Kidney (tissue), 14 donors: ENCODE data around the gene BCLAF1. TPM values are rescaled to one million over a fixed set of nuclear protein-coding genes. Genes with fewer than 3 reads are reported as not detected.

ENCODE experiments used
- DNase-seq, 5 donors: peaks; one replicate each; pipeline ENCODE4 v3.0.0-alpha.2; 2013 to 2020
- FAIRE-seq: peaks from 2 replicates; lab custom pipeline; 2012; peaks lifted over from hg19 to GRCh38; lab: Jason Lieb, UNC
- H3K27ac ChIP-seq, 2 donors: one replicate each; pipeline ENCODE4 v1.7.0; 2013; ENCODE audit warnings: low read depth in 2 of 2, low read length in 2 of 2, inconsistent platforms in 1 of 2
- H3K27me3 ChIP-seq: one replicate; pipeline ENCODE4 v1.7.1; 2013; ENCODE audit warnings: low read length, inconsistent platforms; ENCODE audit not compliant: control insufficient read depth, insufficient read depth
- H3K36me3 ChIP-seq, 3 donors: one replicate each; pipeline versions ENCODE4 v1.7.0 to v1.7.1; 2013; ENCODE audit warnings: low read length in 3 of 3, control low read depth in 1 of 3, inconsistent platforms in 1 of 3; ENCODE audit not compliant: insufficient read depth in 3 of 3, control insufficient read depth in 2 of 3
- H3K4me1 ChIP-seq, 3 donors: one replicate each; pipeline versions ENCODE4 v1.7.0 to v1.7.1; 2013; ENCODE audit warnings: low read length in 3 of 3, inconsistent platforms in 1 of 3, low read depth in 1 of 3; ENCODE audit not compliant: control insufficient read depth in 2 of 3, insufficient read depth in 2 of 3
- H3K4me3 ChIP-seq, 3 donors: one replicate each; pipeline versions ENCODE4 v1.7.0 to v1.8.1; 2013; ENCODE audit warnings: low read length in 3 of 3, control low read depth in 1 of 3, inconsistent platforms in 1 of 3
- H3K9ac ChIP-seq, 3 donors: one replicate each; pipeline versions ENCODE4 v1.7.0 to v1.7.1; 2013; ENCODE audit warnings: low read length in 3 of 3, control low read depth in 1 of 3, inconsistent platforms in 1 of 3
- H3K9me3 ChIP-seq, 3 donors: one replicate each; pipeline versions ENCODE4 v1.7.0 to v1.7.1; 2013; ENCODE audit warnings: low read length in 3 of 3, control low read depth in 1 of 3, inconsistent platforms in 1 of 3; ENCODE audit not compliant: control insufficient read depth in 2 of 3, insufficient read depth in 1 of 3
- intact Hi-C: fragments of 100-400 bp; cut with DNase I; formaldehyde crosslinking; loops from one replicate; pipeline ENCODE4 v1.11.1; 2022
- polyA plus RNA-seq: library from polyadenylated mRNA; stranded (reverse); fragments of 350-450 nt; fragmentation: Illumina TruSeq; extraction: RNeasy Lipid Tissue Mini Kit (QIAGEN cat#74804); gene quantifications from one replicate; pipeline ENCODE4 v1.2.3, GENCODE V29; 2014; ENCODE audit warnings: low read depth, low replicate concordance; ENCODE audit not compliant: insufficient read depth
- total RNA-seq: library from RNA; stranded (reverse); fragmentation: NEBNext Ultra II Directional; extraction: Animal tissue kit (Norgen Biotek cat#: 25700); gene quantifications from one replicate; pipeline ENCODE4 v1.2.1, GENCODE V29; 2021
- TF ChIP-seq, protein P1 (sequence below): IDR thresholded peaks from 3 replicates; pipeline ENCODE4 v1.5.1; 2012; ENCODE audit warnings: mild to moderate bottlenecking, moderate library complexity, borderline replicate concordance; ENCODE audit not compliant: insufficient read depth; ENCODE audit errors: extremely low read depth
- donor health status: control.
- donor health status: control.
- donor health status: control.
- donor health status: control.
- donor health status: control.
- donor health status: DM: yes; HTN: yes; CAD: no.
- donor health status: Normal renal cell carcinoma (clear cell type).

Gene BCLAF1
- total and polyA plus RNA-seq, 2 donors from 2014 or later = 18.3 to 132 TPM

DNA sequence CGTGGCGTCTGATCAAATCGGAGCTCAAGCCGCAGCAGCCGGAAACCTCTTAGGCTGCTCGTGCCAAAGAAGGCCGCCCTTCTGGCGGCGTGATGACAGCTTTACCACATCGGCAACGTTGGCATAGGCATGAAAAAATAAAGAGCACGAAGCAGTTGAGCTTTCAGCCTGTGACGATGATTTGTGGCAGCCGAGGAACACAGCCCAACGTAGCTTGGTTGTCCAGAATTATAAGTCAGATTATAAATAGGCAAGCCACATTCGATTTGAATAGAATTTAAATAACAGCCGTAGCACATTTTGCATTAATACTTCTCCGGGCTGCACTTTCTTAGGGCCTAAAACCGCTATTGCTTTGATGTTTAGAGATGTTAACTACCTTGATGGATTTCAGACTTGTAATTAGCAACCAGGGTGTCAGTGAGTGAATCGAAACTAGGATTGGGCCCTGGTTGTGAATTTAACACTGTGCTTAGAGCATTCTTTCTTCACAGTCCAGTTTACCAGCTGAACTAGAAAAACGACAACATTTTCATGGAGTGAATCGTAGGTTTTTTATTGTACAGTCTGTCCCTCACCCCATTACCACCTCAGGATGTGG lies 864 bp upstream of the BCLAF1 start:
- intact Hi-C loops = no loop called here
- DNase-seq (peak in 4 of 5 donors; percentile 71 to 90 (median 88)), FAIRE-seq (no peak)
- Histone ChIP-seq H3K9me3 (no peaks in the 10 kb centered on the region), H3K36me3 (no peaks in the 10 kb centered on the region), H3K27me3 (no peaks in the 10 kb centered on the region), H3K4me3 (peak overlapping the region; percentile 97 to 100 (median 97)), H3K4me1 (peaks cover 4 to 10% (median 5%) of the 10 kb centered on the region in 3 donors), H3K9ac (peak overlapping the region; percentile 90 to 99 (median 98)), H3K27ac (peak overlapping the region; percentile 100)
- TF ChIP-seq, protein P1, sequence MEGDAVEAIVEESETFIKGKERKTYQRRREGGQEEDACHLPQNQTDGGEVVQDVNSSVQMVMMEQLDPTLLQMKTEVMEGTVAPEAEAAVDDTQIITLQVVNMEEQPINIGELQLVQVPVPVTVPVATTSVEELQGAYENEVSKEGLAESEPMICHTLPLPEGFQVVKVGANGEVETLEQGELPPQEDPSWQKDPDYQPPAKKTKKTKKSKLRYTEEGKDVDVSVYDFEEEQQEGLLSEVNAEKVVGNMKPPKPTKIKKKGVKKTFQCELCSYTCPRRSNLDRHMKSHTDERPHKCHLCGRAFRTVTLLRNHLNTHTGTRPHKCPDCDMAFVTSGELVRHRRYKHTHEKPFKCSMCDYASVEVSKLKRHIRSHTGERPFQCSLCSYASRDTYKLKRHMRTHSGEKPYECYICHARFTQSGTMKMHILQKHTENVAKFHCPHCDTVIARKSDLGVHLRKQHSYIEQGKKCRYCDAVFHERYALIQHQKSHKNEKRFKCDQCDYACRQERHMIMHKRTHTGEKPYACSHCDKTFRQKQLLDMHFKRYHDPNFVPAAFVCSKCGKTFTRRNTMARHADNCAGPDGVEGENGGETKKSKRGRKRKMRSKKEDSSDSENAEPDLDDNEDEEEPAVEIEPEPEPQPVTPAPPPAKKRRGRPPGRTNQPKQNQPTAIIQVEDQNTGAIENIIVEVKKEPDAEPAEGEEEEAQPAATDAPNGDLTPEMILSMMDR = no peak

DNA sequence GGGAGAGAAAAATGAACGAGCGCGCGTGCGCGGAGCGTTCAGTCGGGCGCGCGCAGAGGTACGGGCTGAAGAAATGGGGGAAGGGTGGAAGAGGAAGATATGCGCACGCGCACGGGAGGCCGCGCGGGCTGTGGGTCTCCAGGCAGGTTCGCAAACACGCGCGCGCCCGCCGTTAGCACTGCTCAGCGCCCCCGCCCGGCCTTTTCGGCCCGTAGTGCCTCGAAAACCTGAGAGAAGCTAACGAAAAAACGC lies 393 bp downstream of the BCLAF1 start:
- no peaks in the 10 kb centered on the region for H3K27me3 ChIP-seq

DNA sequence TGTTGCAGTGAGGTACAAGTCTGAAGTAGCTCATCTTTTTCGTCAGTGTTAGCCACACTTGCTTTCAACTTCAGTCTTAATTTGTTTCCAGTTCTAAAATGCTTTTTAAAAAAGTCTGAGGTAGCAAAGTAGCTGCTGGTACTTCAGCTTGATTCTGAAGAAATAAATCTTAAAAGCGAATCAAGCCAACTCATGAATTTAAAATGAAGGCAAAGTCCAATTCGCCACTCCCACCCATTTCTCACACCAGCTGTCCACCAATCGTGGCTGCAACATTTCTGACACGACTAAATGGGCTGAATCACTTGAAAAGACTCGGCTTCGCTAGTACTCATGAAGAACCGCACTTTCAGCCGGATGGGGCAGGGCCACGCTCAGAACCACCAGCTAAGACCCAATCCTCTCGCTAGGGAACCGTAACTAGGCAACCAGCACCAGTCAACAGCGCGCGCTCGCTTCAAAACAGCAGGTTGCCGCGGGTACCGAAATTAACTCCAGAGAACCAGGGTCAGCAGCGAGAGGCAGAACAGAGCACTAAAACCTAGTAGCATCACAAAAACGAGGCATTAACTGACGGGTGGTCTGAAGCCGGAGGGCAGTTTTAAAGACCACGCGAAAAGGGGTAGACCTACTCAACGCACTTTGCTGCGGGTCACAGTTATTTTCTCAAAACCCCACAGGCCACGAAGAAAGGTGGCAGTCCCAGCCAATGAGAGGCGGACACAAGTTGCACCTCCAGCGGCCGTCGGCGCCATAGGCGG lies 900 bp downstream of the BCLAF1 start:
- Histone ChIP-seq H3K4me1 (peaks cover 5 to 17% (median 10%) of the 10 kb centered on the region in 3 donors), H3K9ac (peak overlapping the region; percentile 91 to 100 (median 99)), H3K36me3 (no peaks in the 10 kb centered on the region), H3K9me3 (no peaks in the 10 kb centered on the region), H3K27ac (peak overlapping the region; percentile 100), H3K4me3 (peak overlapping the region; percentile 97 to 100 (median 97)), H3K27me3 (no peaks in the 10 kb centered on the region)
- FAIRE-seq = peak; percentile 75
- DNase-seq = peak; percentile 83 to 93 (median 89)
- intact Hi-C loops = no loop called here
- TF ChIP-seq, protein P1 = no peak

More for the DNA sequence above, 393 bp downstream of the BCLAF1 start:
- Histone ChIP-seq H3K36me3 (no peaks in the 10 kb centered on the region), H3K4me1 (peaks cover 5 to 16% (median 10%) of the 10 kb centered on the region in 3 donors), H3K9me3 (no peaks in the 10 kb centered on the region), H3K4me3 (peak overlapping the region; percentile 97 to 100 (median 97)), H3K9ac (peak overlapping the region; percentile 99 to 100 (median 100)), H3K27ac (peak overlapping the region; percentile 100)
- peak; percentile 94 to 97 (median 97) for DNase-seq
- intact Hi-C loops = no loop called here
- FAIRE-seq = no peak
- TF ChIP-seq, protein P1 = no peak
